ENCODE measurements around the gene ECEL1.
"Not testable (repeated sequence)": the region's sequence is repeated elsewhere in the genome, so short reads cannot be mapped to it uniquely, and the experiment has no call there.

ECEL1 gene

DNA sequence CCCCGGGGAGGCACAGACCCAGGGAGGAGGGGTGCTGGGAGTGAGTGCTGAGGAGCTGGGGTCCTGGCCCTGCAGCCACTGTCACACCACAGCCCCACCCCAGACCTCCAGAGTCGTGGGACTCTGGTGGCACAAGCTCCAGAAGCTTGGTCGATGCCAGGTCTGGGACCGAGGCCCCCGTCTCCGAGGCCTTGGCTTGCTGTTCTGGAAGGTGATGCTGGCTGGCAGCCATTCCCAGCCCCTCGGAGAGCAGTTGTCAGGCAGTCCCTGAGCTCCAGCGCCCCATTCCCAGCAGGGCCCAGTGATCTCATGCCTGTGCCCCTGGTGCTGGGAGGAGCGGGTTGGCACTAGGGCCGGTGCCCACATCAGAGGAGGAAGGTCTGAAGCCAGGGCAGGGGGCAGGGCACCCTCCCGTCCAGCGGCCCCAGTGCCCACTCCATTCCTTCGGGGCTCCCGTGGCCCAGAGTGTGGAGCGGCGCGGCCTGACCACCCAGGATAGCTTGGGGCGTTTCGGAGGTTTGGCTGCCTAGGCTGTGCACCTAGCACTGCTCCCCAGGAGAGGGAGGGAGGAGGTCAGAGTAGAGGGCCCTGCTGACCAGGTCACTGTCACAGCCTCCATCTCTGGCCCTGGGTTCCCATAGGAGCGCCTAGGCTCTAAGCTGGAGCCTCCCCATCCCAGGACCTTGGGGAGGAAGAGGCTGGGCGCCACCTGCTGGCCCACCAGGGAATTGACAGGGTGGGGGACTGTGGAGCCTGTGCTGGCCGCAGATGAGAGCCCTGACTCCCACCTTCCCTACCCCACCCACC is 48.5 kb downstream of the ECEL1 start:
- peak; percentile 10 for DNase-seq

DNA sequence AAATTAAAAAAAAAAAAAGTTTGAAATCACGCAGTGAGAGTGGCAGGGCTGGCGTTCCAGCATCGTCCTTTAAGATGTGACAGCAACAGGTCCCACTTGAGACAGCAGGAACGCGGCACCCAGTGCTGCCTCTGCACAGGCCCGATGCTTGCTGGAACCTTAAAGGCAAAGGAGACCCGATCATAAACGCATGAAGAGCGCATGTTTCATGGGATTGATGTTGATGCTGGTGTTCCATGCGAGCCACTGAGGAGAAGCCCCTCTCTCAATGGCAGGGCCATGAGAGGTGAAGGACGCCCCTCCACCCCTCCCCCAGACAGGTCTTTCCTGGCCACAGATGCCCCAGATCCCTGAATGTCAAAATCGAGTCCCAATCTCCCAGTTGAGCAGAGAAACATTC is 49.5 kb downstream of the ECEL1 start:
- no peak for DNase-seq

DNA sequence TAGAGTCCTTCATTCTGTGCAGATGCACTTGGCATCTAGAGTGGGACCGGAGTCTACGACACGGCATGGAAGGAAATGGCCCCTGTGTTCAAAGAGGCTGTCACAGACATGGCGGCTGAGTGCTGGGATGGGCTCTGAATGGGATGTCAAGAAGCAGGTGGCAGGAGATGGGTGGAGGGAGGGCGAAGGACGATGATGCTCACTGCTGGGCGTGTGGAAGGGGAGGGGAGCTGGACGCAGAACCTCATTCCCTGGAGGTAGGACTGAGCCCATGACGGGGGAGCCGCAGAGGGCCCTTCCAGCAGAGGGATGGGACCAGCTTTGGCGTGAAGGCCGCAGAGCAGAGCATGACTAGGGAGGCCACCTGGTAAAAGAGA is 50.5 kb downstream of the ECEL1 start:
- no peak for DNase-seq

- DNase-seq: no peak
Measured at GRCh38 chr2:232436381-232437194, 51.0 kb downstream of the ECEL1 start.

DNA sequence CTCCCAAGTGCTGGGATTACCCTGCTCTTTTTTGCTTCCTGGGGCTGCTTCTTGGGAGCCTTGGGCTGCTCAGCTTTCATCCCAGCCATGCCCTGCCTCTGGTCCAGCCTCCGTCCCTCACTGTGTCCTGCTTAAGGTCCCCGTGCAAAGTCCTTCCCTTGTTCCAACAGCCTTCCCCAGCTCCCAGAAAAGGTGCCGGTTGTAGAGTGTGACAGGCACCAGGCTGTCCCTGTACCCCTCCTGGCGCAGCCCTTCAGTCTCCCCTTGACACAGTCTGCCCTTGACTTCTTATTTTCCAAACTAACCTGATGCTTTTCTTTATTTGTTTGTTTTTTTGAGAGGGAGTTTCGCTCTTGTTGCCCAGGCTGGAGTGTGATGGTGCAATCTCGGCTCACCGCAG is 51.8 kb downstream of the ECEL1 start:
- DNase-seq: no peak

- DNase-seq: no peak
Measured at GRCh38 chr2:232435375-232435648, 52.3 kb downstream of the ECEL1 start.

DNA sequence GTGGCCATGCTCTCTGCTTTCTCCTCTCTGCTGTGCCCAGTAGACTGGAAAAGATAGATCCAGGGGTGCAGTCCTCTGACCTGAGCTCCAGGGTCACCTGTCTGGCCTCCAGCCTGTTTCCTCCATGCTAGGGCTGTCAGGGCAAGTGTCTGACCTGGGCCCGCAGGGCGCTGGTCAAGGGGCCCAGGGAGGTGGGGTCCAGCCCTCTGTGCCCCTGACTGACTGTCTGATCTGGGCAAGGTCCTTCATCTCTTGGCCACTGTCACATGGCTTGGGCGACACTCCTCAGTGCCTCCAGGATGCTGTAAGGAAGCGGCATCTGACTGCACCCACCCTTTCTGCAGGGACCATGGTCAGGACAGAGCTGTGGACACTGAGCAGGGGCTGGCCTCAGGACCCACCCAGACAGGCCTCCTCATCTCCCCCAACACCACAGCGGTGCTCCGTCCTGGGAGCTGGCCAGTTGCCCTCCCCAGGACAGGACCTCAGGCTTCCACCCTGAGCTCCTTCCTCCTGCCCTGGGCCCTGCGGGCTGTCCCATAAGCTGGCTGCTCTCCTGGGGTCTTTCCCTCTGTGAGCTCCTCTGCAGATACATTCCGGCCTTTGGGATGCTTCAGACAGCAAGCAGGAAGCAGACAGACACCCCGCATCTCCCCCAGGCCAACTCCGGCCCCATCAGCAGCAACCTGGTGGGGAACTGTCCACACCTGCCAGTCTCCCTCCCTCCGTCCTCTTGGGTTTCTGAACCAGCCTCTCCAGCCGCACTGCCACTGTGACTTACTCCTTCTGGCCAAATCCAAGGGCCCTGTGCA is 52.9 kb downstream of the ECEL1 start:
- no peak for DNase-seq

DNA sequence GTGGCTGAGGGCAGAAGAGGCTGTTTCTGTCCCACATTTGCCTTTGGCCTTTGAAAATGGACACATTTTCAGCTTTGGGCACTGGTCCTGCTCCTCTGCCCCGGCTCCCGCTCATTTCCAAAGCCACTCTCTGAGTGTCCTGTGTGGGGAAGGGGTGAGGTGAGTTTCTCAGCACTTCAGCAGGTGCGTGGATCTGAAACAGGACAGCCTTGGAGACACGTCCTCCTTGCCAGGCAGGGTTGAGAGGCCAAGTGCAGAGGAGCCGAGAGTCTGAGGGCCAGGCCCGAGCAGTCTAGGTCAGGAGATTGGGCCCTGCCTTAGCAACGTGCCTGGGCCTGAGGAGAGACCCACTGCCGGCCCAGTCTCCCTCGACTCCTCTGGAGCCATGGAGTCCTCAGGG is 53.5 kb downstream of the ECEL1 start:
- no peak for DNase-seq

- not testable (repeated sequence) for DNase-seq
Measured at GRCh38 chr2:232433622-232434021, 54.0 kb downstream of the ECEL1 start.

DNA sequence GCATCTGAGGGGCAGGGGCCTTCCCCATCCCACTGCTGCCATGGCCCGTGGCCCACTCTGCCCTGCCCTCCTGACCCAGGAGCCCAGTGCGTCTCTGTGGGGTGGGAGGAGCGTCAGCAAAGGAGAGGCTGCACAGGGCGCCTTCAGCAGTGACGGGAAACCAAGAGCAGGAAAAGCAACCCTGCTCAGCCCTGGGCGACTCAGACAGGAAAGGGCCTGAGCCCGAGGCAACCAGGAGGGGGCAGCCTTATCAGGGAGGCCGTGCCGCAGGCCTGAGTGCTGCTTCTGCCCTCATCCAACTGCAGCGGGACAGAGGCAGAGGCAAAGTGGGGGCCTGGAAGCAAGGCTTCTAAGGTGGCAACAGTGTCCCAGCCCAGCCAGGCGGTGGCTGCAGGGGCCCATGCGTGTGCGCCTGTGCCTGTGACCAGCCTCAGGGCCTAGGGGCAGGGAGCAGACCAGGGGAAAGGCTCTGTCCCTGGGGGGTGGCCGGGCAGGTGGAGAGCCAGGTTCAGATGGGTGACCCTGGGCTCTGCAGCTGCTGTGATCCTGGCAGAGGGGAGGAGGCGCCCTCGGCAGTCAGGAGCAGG is 54.9 kb downstream of the ECEL1 start:
- no peak for DNase-seq

DNA sequence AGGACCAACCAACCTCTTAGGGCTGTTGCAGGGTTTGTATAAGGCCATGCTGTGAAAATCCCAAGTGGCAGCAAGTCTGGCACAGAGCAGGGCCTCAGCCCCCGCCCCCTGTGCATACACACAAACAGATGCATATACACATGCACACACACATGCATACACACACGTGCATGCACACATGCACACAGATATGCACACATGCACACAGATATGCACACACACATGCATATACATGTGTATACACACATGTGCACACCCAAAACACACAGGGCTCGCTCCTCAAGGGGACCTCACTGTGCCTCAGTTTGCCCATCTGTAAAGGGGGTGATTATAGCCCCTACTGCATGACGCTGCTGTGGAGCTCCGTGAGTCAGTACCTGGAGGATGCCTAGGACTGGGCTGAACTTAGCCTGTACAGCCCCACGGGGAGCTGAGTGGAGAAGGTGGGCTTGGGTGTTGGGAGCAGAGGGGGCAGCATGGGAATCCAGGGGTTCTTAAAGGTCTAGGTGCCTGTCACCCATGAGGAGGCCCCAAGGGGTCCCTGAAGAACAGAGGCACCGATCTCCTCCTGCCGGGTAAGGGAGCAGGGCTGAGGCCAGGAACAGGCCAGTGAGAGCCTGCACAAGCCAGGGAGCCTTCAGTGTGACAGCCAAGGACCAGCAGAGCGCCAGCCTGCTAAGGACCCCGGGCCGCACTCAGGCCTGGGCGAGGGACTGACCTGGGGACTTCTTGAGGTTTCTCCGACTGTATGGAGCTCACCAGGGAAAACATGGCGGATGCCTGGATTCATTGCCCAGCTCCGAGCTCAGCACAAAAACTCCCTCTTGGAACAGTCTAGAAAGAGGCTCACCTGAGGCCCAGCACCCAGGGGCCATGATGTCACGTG is 55.7 kb downstream of the ECEL1 start:
- no peak for DNase-seq

Measured in fibroblast of upper back skin (primary cell).